NK-92 (cell line): ENCODE measurements around the gene PROCR.
A peak's percentile ranks its signal among the peaks of the same experiment; 100 is the strongest.
"Not testable (repeated sequence)": the region's sequence is repeated elsewhere in the genome, so short reads cannot be mapped to it uniquely, and the experiment has no call there.

Experiments
- DNase-seq: peaks from one replicate; lab custom pipeline; 2025; ENCODE audit not compliant: unreplicated experiment; lab: John Stamatoyannopoulos, UW

Gene PROCR

DNA sequence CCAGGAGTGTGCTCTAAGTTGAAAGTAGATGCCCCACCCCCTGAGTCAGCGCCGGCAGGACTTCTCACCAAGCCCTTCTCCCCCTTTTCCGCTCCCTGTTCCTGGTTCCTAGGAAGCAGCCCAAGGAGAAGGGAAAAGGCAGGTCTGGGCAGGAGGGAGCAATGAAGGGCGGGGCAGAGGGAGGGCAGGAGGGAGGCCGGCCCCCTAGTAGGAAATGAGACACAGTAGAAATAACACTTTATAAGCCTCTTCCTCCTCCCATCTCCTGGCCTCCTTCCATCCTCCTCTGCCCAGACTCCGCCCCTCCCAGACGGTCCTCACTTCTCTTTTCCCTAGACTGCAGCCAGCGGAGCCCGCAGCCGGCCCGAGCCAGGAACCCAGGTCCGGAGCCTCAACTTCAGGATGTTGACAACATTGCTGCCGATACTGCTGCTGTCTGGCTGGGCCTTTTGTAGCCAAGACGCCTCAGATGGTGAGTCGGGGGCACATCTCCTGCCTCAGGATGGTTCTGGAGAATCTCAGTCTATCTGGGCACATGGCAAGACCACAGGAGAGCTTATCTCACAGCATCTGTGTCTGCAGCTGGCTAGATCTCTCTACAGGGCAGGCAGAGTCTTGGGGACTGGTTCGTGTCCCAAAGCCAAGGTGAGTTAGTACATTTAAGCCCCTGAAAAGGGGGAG lies at the start of gene PROCR:
PROCR (plus strand) TSS at position 320 of the 681 bp plus-strand sequence; CDS start at position 403, 83 bp downstream.
- DNase-seq = no peak

DNA sequence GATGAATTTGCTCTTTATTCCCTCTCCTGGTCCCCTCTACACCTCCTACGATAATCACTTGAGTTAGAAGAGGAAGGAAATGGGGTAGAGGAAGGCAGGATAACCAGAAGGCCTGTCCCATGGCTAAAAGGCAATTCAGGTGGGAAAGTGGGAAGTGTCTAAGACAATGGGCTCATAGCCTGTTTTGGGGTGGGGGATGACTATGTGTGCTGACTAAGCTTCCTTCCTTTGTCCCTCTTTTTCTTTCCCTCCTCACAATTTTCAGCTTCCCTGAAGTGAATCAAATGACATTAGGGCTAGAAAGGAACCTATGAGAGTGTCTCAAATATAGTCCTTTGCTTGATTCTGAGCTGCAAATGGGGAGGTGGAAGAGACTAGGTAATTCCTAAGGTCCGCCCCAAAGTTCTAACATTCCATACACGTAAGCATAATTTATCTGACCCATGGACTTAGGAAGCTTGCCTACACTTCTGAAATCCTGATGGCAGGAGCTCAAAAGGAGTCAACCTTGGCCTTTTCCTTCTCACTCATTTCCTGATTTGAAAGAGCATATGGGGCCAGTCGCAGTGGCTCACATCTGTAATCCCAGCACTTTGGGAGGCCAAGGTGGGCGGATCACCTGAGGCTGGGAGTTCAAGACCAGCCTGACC lies 49.0 kb upstream of the PROCR start:
- DNase-seq = no peak

DNA sequence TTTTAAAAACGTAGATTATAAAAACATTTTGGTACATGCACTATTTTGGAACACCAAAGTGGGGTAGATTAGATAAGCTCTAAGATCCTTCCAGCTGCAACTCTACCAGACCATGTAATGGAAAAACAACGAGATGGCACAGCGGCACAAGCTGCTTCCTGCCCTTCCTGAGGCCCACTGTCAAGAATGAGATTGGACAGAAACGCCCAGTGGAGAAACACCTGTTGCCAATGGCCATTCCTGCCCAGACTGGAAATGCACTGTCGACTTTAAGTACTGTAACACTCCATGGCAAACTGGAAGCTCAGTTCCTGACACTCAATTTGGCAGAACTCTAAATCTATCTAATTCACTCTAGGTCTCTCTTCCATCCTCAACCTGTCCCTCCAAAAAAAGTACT lies 46.1 kb upstream of the PROCR start:
- DNase-seq = no peak

DNA sequence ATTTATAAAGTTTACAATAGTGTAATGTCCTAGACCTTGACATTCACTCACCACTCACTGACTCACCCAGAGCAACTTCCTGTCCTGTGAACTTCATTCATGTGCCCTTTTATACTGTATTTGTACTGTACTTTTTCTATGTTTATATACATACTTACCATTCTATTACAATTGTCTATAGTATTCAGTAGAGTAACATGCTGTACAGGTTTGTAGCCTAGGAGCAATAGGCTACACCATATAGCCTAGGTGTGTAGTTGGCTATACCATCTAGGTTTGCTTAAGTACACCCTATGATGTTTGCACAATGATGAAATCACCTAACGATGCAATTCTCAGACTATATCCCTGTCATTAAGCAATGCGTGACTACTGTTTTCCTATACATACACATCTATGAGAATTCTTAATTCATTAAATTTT lies 42.2 kb upstream of the PROCR start:
- no peak for DNase-seq

DNA sequence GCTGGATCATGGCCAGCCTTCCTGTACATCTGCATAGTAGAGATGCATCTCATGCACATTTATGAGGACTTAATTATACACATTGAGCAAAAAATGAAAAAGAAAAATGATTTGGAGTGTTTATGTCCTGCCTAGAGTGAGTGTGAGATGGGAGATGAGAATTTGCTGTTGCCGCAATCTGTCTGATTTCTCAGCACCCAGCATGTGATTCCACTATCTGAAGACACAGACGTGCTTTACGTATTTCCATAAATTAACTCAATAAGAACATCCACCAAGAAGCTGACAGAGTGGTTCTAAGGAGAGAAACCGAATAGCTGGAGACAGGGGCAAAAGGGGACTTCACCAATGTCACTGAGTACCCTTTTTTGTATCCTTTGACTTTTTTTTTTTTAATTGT lies 39.9 kb upstream of the PROCR start:
- DNase-seq = no peak

DNA sequence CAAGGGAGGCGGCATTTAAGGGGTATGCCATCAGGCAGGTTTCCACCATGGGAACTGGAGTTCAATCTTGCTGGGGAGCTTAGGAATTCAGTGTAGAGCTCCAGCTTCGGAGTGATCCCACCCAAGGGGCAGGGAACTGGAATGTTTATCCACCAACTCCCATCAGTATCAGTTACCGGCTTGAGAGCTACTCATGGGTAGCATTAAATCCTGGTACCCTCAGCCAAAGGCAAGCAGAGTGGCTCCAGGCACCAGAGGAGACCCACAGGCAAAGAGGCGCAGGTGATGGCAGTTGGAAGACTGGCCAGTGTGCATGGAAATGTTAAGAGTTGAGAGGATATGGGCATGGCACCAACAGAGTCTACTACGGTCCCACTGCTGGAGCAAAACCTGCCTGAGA lies 38.8 kb upstream of the PROCR start:
- DNase-seq = no peak

DNA sequence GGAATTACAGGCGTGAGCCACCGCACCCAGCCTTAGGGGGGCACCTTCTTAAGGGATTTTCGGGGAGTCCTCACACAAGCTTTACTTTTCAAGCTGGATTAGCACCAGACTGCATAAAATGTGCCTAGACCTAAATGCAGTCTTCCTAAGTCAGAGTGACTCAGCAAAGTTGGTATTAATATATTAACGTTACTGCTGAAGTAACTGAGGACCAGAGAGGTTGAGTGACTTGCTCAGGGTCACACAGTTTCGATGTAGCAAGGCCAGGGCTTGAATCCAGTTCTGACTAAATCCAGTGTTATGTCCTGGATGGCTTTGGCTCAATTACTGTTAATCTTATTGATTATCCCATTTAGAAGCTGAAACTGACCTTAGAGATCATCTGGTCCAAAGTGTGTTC lies 38.1 kb upstream of the PROCR start:
- no peak for DNase-seq

DNA sequence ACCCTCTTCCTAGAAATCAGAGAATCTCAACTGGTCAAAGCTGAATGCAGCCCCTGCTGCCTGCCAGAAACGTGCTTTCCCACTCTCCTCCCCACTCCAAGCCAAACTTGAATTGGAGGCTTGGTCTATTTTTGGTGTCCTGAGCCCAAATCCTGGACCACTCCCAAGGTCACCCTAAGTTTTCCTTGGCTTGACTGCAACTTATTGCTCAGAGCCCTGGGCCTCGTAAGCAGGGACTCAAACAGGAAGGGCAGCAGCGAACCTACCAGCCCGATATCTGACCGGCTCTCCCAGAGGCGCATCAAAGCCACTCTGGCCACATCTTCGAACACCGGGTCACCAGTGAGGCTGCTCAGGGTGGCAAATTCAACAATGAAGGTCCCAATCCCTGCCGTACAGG lies 37.4 kb upstream of the PROCR start:
- DNase-seq = no peak

DNA sequence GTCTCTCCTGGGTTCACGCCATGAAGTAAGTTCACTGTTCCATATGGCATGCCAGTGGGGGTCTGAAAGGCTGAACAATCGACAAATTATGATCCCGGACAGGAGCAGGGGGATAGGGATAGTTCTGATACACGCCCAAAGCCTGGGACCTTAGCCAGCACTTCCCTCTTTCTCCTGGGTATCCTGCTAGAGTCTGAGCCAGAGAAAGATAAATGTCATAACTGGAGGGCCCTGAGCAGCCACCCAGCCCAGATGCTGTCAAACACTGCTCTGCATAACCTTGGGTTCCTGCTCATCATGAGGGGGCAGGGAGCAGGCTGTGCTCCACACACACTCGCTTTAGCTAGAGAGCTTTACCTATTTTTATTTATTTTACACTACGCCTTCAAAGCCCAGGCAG lies 37.0 kb upstream of the PROCR start:
- DNase-seq = no peak

DNA sequence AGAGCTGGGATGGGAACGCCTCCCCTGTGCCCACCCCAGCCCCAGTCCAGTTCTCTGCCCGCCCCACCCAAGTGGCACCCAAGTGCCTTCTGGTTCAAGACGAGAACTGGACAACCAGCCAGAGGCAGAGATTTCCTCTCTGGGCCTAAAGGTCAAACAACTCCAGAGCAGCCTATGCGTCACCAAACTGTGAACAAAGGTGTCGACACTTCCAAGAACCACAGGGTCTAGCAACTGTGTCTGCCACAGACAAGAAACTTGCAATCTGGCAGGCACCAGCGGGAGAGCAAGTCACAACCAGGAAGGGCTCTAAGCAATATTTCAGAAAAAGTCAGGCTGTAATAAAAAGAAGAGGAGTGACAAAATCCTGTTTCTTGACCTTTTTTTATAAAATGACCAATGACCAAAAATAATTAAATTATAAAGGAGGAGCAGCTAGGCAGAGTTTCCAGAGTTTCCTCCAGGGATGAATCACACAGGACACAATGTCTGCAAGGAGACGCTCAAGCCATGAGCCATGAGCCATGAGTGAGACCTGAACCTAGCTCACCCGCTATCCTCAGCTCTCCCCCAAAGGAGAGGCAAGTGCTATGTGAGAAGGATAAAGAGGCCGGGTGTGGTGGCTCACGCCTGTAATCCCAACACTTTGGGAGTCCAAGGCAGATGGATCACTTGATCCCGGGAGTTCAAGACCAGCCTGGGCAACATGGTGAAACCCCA lies 35.8 kb upstream of the PROCR start:
- DNase-seq = no peak

DNA sequence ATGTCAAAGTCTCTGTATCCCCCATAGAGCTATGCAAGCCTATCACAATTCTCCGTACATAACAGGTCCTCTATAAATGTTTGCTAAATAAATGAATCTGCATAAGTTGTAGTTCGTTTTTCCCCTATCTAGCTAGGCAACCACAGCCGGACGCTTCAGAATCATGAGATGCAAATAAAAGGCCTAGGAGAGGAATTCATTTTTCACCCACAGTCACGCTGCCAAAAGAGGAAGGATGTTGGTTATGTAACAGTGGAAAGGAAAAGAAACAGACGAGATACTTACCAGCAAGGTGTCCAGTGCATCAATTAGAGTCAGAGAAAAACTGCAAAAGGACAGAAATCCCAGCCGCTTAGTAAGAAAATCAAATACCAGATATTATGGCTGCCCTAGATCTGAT lies 27.2 kb upstream of the PROCR start:
- no peak for DNase-seq

DNA sequence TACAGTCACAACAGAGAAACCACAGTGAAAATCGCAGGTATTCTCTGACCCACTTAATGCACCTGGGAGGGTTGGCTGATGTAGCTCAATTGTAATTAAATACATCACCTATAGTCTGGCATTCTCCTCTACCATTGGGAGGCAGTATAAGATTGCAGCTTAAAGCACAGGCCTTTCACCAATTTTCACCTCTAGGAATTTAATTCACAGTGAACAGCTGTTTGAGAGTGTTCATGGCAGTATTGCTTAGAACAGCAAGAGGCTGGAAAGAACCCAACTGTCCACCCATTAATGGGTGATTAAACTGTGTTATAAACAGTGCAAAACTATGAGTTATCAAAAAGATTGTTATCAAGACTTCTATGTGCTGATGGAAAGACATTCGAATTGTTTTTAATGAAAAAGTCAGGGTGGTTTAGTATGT lies 26.7 kb upstream of the PROCR start:
- no peak for DNase-seq

DNA sequence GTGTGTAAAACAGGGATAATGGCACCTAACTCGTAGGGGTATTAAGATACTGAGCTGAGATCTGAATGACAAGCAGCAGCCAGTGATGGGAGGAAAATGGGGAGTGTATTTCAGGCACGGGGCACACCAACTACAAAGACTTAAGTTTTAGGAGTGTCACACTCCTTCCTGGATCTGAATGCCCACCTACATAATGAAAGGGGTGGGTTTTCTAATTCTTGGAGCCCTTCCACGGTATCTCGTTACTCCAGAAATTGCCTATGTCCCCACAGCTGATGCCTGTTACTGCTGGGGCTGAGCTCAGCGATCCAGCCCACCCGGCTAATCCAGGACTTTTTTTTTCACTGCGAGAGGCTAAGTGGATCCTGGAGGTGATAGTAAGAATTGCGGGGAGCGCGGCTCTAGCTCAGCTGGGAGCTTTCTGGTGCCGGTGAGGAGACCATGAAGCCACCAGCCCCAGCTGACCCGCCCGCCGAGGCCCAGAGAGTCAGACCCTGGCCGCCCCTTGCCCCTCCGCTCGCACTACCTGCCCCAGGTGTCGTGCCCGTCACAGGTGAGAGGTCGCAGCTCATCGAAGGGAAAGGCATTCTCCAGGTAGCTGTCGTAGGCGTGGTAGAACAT lies 25.5 kb upstream of the PROCR start:
- DNase-seq = no peak

DNA sequence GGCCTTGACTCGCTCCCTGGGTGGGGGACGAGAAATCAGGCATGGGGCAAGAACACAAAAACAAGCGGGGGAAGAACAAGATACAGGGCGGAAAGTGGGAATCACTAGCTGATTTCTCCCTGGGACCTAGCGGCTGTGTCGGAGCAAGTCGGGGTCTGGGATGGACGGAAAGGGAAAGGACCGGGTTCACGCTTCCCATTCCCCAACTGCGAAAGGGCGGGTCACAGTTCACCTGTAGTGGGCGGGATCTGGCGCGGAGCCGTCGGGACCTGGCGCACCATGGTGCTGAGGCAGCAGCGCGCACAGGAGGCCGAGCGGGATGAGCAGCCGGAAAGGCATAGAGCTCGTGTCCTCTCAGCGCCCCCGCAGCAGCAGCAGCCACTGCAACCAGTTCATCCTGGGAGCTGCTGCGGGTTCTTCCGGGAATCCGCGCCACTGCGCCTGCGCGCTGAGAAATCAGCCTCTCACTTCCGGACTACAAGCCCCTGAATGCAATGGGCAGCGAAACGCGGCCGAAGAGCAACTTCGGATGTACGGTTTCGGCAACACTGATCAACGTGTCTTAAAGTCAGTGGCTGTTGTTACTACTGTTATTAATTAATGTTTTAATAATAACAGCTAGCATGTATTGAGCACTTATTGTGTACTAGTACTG lies 24.8 kb upstream of the PROCR start, which contains the start of gene EDEM2:
EDEM2 (minus strand) TSS at position 417 of the 655 bp plus-strand sequence; CDS start at position 339, 78 bp downstream.
- peak; percentile 82 for DNase-seq

DNA sequence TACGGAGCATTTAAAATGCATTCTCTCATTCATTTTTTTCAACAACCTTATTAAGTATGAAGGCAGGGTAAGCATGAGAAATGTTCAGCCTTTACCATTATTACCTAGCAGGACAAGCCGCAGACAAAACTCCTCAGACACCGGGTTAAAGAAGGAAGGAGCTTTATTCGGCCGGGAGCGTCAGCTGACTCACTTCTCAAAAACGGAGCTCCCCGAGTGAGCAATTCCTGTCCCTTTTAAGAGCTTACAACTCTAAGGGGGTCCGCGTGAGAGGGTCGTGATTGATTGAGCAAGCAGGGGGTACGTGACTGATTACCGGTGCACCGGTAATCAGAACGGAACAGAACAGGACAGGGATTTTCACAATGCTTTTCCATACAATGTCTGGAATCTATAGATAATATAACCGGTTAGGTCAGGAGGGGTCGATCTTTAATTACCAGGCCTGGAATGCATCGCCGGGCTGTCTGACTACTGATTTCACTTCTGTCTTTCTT lies 24.2 kb upstream of the PROCR start:
- not testable (repeated sequence) for DNase-seq

DNA sequence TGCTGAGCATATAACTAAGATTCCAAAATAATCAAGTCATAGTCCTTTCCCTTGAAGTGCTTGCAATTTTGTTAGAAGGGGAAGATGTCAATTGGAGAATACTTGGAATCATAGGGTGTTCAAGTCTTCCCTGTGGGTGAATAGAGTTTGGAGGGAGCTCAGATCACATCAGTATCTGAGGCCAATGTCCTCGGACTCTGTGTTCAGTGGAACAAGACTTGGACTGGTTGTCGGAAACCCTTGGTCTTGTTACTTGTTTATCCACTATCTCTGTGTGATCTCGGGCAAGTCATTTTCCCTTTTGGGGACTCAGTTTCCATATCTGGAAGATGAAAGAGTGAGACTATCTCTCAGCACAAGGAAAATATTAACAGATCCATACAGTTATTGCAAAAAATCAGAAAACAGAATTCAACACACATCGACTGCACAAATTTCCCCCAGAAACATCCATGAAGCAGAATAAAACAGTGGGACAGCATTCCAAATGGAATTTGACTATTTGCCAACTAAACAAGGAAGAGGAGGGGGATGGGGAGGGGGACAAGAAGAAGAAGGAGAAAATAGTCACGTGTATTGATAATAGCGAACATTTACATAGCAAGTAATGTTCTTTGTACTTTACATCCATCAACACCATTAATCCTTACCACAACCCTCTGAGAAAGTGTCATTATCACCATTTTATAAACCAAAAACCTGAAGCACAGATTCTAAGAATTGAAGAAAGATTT lies 20.9 kb upstream of the PROCR start:
- no peak for DNase-seq

DNA sequence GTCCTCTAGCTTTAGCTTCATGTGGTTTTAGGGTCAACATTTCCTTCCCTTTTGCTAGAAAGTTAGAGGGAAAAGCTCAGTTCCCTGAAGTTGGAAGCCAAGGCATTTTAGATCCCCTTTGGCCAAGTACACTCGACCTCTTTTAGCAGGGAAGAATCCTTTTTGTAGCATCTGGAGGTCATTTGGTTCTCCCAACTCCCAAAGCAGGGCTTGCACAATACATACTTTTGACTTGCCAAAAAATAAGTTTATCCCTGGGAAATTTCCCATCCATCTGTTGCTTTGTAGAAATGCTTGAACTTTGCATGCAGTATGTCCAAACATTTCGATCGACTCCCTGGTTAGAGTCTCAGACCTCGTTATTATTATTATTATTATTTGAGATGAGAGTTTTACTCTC lies 20.1 kb upstream of the PROCR start:
- no peak for DNase-seq

DNA sequence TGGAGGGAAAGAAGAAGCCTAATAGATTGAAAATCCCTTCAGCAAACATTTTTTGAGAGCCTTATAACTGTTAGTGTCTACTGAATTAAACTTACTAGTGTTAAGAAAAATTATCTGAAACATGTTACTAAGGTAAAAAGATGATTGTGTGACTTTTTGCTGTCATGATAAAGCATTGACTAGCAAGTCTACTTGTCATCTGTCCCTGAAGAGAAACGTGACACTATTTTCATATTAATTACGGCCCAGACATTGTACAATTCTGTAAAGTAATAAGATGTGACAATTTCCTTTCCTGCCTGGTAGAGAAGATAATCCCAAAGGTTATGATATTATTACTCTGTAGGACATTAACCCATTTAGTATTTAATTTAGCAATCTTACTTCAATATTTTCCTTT lies 15.9 kb upstream of the PROCR start:
- DNase-seq = no peak

DNA sequence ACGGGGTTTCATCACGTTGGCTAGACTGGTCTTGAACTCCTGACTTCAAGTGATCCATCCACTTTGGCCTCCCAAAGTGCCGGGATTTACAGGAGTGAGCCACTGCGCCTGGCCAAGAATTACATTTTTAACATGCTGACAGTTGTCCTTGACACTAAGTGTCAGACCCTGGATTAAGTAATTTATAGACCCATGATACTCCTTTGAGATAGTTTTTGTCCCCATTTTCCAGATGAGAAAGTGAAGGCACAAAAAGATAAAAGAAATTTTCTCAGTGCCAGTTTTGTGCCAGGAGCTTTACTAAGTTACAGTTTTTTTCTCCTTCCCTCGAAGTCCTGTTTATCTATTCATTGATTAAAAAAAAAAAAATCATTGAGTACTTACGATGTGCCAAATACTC lies 14.9 kb upstream of the PROCR start:
- DNase-seq = no peak

DNA sequence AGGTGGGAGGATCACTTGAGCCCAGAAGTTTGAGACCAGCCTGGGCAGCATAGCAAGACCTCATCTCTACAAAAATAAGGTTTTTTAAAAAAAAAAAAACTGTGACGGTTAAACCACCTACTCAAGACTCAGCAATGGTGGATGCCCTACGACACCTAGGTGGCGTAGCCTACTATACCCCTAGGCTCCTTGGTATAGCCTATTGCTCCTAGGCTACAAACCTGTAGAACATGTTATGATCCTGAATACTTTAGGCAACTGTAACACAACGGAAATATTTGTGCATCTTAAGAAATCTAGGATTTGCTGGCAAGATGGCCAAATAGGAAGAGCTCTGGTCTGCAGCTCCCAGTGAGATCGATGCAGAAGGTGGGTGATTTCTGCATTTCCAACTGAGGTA lies 11.5 kb upstream of the PROCR start:
- not testable (repeated sequence) for DNase-seq
